ENCODE measurements around the gene URAD.

DNA sequence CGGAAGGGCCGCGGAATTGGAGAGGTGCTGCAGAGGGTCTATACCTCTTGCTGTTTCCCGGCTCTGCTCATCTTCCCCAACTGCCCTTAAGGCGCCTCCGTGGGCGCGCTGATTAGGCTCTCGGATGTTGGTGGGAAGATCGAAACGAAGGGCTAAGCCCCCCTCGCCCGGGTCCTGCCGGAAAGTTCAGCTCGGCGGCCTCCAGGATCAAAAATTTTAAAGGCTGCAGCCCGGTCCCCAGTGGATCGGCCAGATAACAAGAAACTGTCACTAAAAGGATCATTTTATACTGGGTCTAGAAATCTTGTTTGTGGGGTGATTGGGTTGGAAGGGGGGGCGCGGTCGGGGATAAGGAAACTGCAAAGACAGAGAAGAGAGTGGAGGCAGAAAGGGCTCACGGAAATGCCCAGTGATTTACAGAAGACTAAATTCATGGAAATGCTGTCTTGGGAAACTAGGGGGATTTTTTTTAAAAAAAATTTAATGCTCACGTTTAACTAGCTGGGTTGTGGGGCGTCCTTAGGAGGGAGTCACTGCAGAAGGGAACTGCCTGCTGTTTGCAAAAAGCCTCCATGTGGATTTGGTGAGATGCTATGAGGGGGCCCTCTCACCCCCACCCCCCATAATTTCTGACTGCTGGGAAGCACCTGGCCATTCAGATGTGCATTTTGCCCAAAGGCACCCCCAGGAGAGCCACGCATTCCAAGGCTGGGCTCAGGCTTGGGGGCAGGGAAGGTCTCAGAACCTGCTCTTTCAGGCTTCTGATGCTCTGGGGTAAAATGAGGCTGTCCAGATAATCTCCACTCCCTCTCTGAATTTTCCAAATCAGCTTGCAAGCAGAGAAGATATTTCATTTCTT lies 27.0 kb downstream of the URAD start:
- no peak for TF ChIP-seq POLR2A (IDR thresholded peaks at IDR 0.05)
- no peak for TF ChIP-seq CTCF (IDR thresholded peaks at IDR 0.05)
- TF ChIP-seq POLR2AphosphoS5 (IDR thresholded peaks at IDR 0.05) = no peak

Measured in prostate gland (tissue), 2 donors.